ENCODE measurements around the gene ASIC2.

The ASIC2 gene

GRCh38 chr17:33242375-33243124 lies 50.5 kb downstream of the ASIC2 start:
- DNase-seq: no peak

- DNase-seq: no peak
Observed at GRCh38 chr17:33241390-33241789, 51.7 kb downstream of the ASIC2 start.

GRCh38 chr17:33240362-33240761 lies 52.7 kb downstream of the ASIC2 start:
- DNase-seq: no peak

- no peak for DNase-seq
Observed at GRCh38 chr17:33239702-33240101, 53.4 kb downstream of the ASIC2 start.

GRCh38 chr17:33234930-33235685 lies 58.0 kb downstream of the ASIC2 start:
- DNase-seq: no peak

- no peak for DNase-seq
Observed at GRCh38 chr17:33234233-33234632, 58.9 kb downstream of the ASIC2 start.

GRCh38 chr17:33233811-33234177 lies 59.3 kb downstream of the ASIC2 start:
- DNase-seq: no peak

GRCh38 chr17:33229499-33229898 lies 63.6 kb downstream of the ASIC2 start:
- no peak for DNase-seq

GRCh38 chr17:33229028-33229427 lies 64.1 kb downstream of the ASIC2 start:
- DNase-seq: no peak

- no peak for DNase-seq
Observed at GRCh38 chr17:33228548-33228947, 64.5 kb downstream of the ASIC2 start.

GRCh38 chr17:33227911-33228310 lies 65.2 kb downstream of the ASIC2 start:
- no peak for DNase-seq

- DNase-seq: no peak
Observed at GRCh38 chr17:33225994-33226393, 67.1 kb downstream of the ASIC2 start.

- no peak for DNase-seq
Observed at GRCh38 chr17:33225509-33225908, 67.6 kb downstream of the ASIC2 start.

- no peak for DNase-seq
Observed at GRCh38 chr17:33220036-33220435, 73.1 kb downstream of the ASIC2 start.

GRCh38 chr17:33218698-33219601 lies 74.1 kb downstream of the ASIC2 start:
- no peak for DNase-seq

- DNase-seq: no peak
Observed at GRCh38 chr17:33217891-33218290, 75.2 kb downstream of the ASIC2 start.

- DNase-seq: no peak
Observed at GRCh38 chr17:33214996-33215395, 78.1 kb downstream of the ASIC2 start.

- no peak for DNase-seq
Observed at GRCh38 chr17:33210285-33210684, 82.8 kb downstream of the ASIC2 start.

GRCh38 chr17:33209671-33210070 lies 83.4 kb downstream of the ASIC2 start:
- no peak for DNase-seq

GRCh38 chr17:33207231-33207630 lies 85.9 kb downstream of the ASIC2 start:
- no peak for DNase-seq

- no peak for DNase-seq
Observed at GRCh38 chr17:33205552-33205951, 87.5 kb downstream of the ASIC2 start.

GRCh38 chr17:33204701-33205100 lies 88.4 kb downstream of the ASIC2 start:
- no peak for DNase-seq

GRCh38 chr17:33204156-33204555 lies 88.9 kb downstream of the ASIC2 start:
- DNase-seq: no peak

Measured in AML-193 (cell line).